HG02840 (cell line): ENCODE results near the gene ATE1.

ENCODE experiments used
- ATAC-seq: cut with Tn5 transposase; IDR thresholded peaks from one replicate; pipeline ENCODE4 v1.9.1; 2021; ENCODE audit warnings: mild to moderate bottlenecking, moderate library complexity, moderate number of reproducible peaks; ENCODE audit not compliant: unreplicated experiment, low FRiP score

Gene ATE1

DNA sequence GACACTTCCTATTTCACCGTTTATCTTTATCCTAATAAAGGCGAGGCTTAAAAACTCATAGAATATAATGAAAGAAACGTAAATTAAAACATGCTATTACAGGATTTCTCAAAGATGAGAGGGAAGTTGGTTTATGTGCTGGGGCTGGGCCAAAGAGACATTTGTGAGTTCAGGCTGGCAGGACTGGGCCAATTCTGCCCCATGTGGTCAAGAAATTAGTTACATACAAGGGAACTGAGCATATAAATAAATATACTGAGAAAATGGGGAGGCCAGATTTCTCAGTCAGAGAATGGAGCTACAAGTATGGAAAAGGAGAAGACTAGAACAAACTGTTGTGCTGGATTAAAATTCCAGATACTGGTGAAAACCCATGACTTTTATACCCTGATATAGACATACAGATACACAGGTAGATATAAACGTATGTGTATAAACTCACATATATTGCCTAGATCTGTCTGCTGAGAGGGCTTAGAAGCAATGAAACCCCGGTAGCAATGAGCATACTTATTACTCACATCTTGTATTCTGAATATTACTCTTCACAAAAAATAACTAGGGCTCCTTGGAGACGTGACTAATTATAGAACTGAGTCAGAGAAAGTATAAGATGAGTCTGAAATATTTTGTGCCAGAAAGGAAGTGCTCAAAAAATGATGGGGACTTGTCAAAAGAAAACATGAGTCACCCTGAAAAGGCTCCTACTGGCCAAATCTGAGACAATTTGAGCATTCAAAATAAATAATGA lies 173.9 kb downstream of the ATE1 start:
- ATAC-seq = peak; percentile 82

- ATAC-seq = no peak
These were observed 176.6 kb downstream of the ATE1 start for GRCh38 chr10:121751191-121751760.

DNA sequence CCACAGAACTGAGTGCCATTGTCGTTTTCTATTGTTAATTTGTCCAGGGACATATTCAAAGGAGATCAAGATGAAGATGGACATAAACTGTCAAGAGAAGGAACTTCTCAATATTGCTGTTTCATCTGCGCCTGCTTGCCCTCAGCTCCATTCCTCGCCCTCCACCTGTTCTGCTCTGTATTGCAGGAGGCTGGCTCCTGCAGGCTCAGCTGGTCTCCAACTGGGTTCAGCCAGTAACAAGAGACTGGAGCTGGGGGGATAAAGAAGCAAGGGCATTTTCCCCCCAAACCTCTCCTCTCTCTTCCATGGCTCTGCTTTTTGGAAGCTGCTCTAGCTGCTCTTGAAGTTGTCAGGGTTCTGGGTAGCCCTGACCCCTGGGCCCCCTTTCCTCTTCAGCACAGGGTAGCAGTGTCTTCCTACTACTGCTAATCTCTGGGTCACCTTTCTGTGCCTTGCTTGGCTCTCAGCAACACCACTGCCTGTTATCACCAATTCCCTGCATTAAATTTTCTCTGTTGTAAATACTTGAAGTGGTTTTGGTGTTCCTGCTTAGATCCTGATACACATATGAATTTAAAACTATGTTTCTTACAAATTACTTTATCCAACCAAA lies 180.6 kb downstream of the ATE1 start:
- ATAC-seq = no peak

GRCh38 chr10:121741248-121741792 lies 186.5 kb downstream of the ATE1 start:
- no peak for ATAC-seq

- ATAC-seq = no peak
These were observed 187.8 kb downstream of the ATE1 start for GRCh38 chr10:121740069-121740468.

DNA sequence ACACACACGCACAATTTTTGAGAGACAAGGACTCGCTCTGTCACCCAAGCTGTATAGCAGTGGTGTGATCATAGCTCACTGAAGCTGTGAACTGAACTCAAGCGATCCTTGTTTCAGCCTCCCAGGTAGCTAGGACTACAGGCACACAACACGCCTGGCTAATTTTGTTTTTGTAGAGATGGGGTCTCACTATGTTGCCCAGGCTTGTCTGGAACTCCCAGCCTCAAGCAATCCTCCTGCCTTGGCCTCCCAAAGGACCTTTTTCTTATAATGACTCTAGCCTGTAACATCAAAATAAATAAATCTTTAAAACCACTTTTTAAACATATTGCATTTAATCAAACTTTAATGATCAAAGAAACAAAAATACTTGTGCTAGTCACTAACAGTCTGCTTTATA lies 188.7 kb downstream of the ATE1 start:
- no peak for ATAC-seq

GRCh38 chr10:121736315-121737130 lies 191.3 kb downstream of the ATE1 start:
- ATAC-seq = no peak

DNA sequence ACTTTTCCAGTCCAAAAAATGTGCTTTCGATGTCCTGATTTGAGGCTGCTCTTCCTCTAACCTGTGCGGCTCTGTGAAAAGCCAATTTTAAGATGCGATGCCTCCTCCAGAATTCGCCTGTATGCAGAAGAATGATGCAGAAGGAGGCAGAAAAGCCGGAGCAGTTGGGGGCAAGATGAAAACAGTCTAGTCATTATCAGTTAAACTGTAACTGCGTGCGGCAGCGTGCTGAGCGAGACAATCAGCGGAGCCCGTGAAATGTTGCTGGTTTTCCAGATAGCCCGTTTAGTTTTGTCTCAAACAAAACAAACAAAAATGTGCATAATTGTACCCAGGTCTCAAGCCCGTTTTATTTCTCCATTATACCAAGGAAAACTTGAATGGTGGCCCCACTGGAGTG lies 192.6 kb downstream of the ATE1 start:
- no peak for ATAC-seq

DNA sequence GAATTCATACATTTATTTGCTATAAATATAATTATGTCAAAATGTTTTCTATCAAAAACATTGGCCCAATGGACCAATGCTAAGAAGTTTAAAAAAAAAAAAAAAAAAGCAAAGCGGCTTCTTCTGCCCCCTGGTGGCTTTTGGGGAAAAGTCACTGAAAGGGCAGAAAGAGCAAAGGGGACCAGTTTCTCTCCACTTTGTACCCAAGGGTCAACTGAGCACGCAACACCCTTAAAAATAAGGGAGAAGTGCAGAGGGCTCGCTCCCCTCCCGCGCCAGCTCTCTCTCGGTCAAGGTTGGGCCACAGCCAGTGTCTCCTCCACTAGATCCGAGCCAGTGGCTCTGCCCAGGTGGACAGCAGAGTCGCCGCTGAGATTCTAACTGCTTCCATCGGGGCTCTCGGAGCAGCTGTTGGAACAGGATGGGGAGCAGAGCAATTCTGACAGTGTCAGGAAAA lies 193.2 kb downstream of the ATE1 start:
- ATAC-seq = no peak

GRCh38 chr10:121732656-121733445 lies 195.0 kb downstream of the ATE1 start:
- ATAC-seq = no peak

- no peak for ATAC-seq
These were observed 195.7 kb downstream of the ATE1 start for GRCh38 chr10:121732172-121732571.

DNA sequence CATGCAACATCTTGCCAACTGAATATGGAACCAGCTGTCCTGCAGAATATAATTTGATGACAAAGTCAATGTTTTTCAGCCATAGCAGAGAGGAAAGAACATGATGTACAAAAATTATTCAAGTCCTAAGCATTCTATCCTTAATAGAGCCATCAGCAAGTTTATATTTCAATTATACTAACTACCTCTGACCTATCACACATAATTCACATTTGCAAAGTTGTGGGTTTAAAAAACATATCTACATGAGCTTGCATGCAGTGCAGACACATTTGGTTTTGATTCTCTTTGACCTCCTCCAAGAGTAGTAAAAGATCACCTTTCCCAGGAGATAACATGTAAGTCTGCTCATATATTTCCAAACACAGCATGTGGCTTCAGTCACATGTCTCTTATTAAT lies 203.5 kb downstream of the ATE1 start:
- no peak for ATAC-seq

- ATAC-seq = no peak
These were observed 205.2 kb downstream of the ATE1 start for GRCh38 chr10:121722665-121723064.

- no peak for ATAC-seq
These were observed 206.6 kb downstream of the ATE1 start for GRCh38 chr10:121721257-121721656.

DNA sequence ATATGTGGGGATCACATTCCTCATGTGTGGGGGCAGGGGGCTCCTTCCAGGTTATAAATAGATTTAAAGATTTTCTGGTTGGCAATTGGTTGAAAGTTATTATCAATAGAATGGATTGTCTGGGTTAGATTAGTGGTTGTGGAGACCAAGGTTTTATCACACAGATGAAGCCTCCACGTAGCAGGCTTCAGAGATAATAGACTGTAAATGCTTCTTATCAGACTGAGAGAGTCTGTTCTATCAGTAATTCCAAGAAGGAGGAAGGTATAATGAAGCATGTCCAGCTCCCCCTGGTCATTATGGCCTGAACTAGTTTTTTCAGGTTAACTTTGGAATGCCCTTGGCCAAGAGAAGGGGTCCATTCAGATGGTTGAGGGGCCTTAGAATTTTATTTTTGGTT lies 211.9 kb downstream of the ATE1 start:
- no peak for ATAC-seq

- no peak for ATAC-seq
These were observed 212.8 kb downstream of the ATE1 start for GRCh38 chr10:121715076-121715475.

DNA sequence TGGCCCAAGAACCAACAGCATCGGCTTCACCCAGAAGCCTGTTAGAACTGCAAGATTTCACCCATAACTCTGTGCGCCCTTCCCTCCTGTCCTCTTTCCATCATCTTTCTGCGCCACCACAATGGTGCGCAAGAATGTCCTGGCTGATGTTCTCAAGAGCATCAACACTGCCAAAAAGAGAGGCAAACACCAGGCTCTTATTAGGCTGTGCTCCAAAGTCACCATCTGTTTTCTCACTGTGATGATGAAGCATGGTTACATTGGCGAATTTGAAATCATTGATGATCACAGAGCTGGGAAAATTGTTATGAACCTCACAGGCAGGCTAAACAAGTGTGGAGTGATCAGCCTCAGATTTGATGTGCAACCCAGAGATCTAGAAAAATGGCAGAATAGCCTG lies 214.3 kb downstream of the ATE1 start:
- no peak for ATAC-seq

- ATAC-seq = no peak
These were observed 216.9 kb downstream of the ATE1 start for GRCh38 chr10:121710971-121711370.

DNA sequence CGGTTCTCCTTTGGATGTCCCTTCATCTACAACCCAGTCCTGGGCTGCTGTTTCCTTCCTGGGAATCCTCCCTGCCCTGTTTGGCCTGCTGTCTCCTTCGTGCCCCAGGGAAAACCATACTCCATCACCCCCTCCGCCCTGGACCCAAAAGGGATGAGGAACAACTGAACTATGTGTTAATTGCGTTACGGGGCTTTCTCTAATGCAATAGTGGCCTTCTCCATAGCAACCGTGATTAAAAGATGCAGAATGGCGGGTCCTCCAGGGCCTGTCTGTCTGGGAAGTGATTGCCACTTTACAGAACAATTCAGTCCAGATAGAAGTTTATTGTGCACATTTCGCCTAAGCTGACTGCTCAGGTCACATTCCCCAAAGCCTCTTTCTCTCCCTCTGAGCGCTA lies 217.6 kb downstream of the ATE1 start:
- ATAC-seq = no peak

GRCh38 chr10:121709675-121710073 lies 218.2 kb downstream of the ATE1 start:
- ATAC-seq = no peak
